ENCODE results near the gene DCTN5.

The DCTN5 gene

GRCh38 chr16:23724785-23725131 is 83.5 kb downstream of the DCTN5 start:
- H3K4me1 ChIP-seq (ENCODE audit: control insufficient read depth, insufficient read depth, low read length) = no peaks in the 10 kb centered on the region
- no peak overlapping the region for H3K4me3 ChIP-seq (ENCODE audit: insufficient read depth, low read depth, low read length)
- H3K27me3 ChIP-seq (ENCODE audit: control insufficient read depth, insufficient read depth, low read length, poor library complexity, severe bottlenecking) = no peaks in the 10 kb centered on the region
- no peak overlapping the region for H3K27ac ChIP-seq (ENCODE audit: insufficient read depth, low read depth, low read length, poor library complexity, severe bottlenecking)
- no peaks in the 10 kb centered on the region for H3K36me3 ChIP-seq (ENCODE audit: control insufficient read depth, insufficient read depth, low read length)
- no peaks in the 10 kb centered on the region for H3K9me3 ChIP-seq (ENCODE audit: control insufficient read depth, low read length)
- WGBS, 2 experiments = 85% methylated on average over 2 to 3 of the region's 3 CpGs

DNA sequence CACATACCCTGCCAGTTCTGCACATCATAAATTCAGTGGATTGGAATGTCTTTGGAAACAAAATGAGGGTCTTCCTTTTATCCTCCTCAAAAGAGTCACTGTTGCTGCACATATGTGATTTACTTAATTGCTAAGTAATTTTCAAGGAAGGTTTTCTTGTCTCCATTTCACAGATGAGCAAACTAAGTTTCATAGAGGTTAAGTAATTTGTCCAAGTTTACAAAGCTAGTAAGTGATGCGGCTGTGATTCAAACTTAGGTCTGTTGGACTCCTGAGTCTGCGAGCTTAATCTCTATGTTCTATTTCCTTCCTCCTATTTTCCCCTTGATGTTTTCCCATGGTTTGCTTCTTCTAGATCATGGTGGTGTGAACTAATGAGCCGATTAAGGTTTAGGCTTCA is 85.4 kb downstream of the DCTN5 start:
- H3K4me1 ChIP-seq (ENCODE audit: control insufficient read depth, insufficient read depth, low read length) = no peaks in the 10 kb centered on the region
- H3K4me3 ChIP-seq (ENCODE audit: insufficient read depth, low read depth, low read length) = no peak overlapping the region
- no peaks in the 10 kb centered on the region for H3K9me3 ChIP-seq (ENCODE audit: control insufficient read depth, low read length)
- no peaks in the 10 kb centered on the region for H3K36me3 ChIP-seq (ENCODE audit: control insufficient read depth, insufficient read depth, low read length)
- H3K27ac ChIP-seq (ENCODE audit: insufficient read depth, low read depth, low read length, poor library complexity, severe bottlenecking) = no peak overlapping the region
- WGBS, 2 experiments = 96 to 98% methylated on average over 3 of the region's 3 CpGs
- no peaks in the 10 kb centered on the region for H3K27me3 ChIP-seq (ENCODE audit: control insufficient read depth, insufficient read depth, low read length, poor library complexity, severe bottlenecking)
